ENCODE results near the gene RBM10.

DNA sequence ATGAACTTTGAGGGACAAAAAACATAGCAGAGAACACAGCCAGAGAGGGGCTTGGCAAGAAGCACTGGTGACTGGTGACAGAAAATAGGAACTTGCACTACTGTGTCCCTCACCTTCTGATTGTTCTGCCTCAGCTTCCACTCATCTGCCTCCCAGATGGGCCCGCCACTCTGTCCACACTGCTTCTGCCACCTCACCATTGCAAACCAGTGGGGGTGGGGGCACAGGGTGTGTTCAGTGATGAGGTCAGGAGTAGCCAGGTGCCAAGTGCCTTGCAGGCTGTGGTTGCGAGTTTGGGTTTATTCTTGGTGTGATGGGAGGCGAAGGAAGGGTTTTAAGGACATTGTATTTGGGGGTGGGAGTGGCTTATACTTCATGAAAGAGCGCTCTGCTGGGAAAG, 39.5 kb downstream of the RBM10 start:
- TF ChIP-seq, protein P1, sequence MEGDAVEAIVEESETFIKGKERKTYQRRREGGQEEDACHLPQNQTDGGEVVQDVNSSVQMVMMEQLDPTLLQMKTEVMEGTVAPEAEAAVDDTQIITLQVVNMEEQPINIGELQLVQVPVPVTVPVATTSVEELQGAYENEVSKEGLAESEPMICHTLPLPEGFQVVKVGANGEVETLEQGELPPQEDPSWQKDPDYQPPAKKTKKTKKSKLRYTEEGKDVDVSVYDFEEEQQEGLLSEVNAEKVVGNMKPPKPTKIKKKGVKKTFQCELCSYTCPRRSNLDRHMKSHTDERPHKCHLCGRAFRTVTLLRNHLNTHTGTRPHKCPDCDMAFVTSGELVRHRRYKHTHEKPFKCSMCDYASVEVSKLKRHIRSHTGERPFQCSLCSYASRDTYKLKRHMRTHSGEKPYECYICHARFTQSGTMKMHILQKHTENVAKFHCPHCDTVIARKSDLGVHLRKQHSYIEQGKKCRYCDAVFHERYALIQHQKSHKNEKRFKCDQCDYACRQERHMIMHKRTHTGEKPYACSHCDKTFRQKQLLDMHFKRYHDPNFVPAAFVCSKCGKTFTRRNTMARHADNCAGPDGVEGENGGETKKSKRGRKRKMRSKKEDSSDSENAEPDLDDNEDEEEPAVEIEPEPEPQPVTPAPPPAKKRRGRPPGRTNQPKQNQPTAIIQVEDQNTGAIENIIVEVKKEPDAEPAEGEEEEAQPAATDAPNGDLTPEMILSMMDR (conservative IDR thresholded peaks at IDR 0.05 in 1 of 2, IDR thresholded peaks at IDR 0.05 in 1 of 2; ENCODE audit: low read depth in 1 of 2, low read length in 2 of 2), result no peak
- TF ChIP-seq EZH2 (IDR thresholded peaks at IDR 0.05; ENCODE audit: low read length, missing control alignments), result no peak

All from fibroblast of lung (primary cell).